Progenitor cell of endocrine pancreas (in vitro differentiated cells): ENCODE data around the gene NEK1. TPM values are rescaled to one million over a fixed set of nuclear protein-coding genes. Genes with fewer than 3 reads are reported as not detected.

Source experiments
- DNase-seq: peaks from one replicate; pipeline ENCODE4 v3.0.0; 2021; ENCODE audit warnings: low spot score; ENCODE audit not compliant: unreplicated experiment
- H3K27ac Mint-ChIP-seq: 2 replicates; pipeline ENCODE4 v1.8.0; 2021; ENCODE audit warnings: mild to moderate bottlenecking, moderate library complexity, mixed read lengths
- H3K27me3 Mint-ChIP-seq: 2 replicates; pipeline ENCODE4 v1.8.0; 2021; ENCODE audit warnings: mixed read lengths
- H3K36me3 Mint-ChIP-seq: 2 replicates; pipeline ENCODE4 v1.8.0; 2022; ENCODE audit warnings: mixed read lengths; ENCODE audit not compliant: insufficient read depth
- H3K4me1 Mint-ChIP-seq: 2 replicates; pipeline ENCODE4 v1.8.0; 2021; ENCODE audit warnings: low read depth, mixed read lengths
- H3K4me3 Mint-ChIP-seq: 2 replicates; pipeline ENCODE4 v1.8.0; 2021; ENCODE audit warnings: low read depth, mild to moderate bottlenecking, moderate library complexity, mixed read lengths
- H3K9me3 Mint-ChIP-seq: 2 replicates; pipeline ENCODE4 v1.8.0; 2021; ENCODE audit warnings: low read depth, mixed read lengths
- CTCF ChIP-seq: fragments of 200-600 bp; sonication (generic); IDR thresholded peaks from one replicate; pipeline ENCODE4 v1.5.0; 2021; ENCODE audit warnings: antibody characterized with exemption, mild to moderate bottlenecking; ENCODE audit not compliant: unreplicated experiment
- total RNA-seq: library from RNA; stranded (reverse); gene quantifications from 2 replicates; pipeline ENCODE4 v1.2.1, GENCODE V29; 2021

The NEK1 gene
- total RNA-seq, 1 donor from 2014 or later, result 15.0 TPM

GRCh38 chr4:169397762-169398161 lies 214.6 kb downstream of the NEK1 start:
- no peak for DNase-seq
- H3K36me3 Mint-ChIP-seq, result peaks cover 2% of the 10 kb centered on the region
- H3K27ac Mint-ChIP-seq, result no peak overlapping the region
- no peaks in the 10 kb centered on the region for H3K4me1 Mint-ChIP-seq
- H3K9me3 Mint-ChIP-seq, result no peaks in the 10 kb centered on the region
- H3K4me3 Mint-ChIP-seq, result no peak overlapping the region
- no peak for TF ChIP-seq CTCF
- no peaks in the 10 kb centered on the region for H3K27me3 Mint-ChIP-seq

GRCh38 chr4:169385376-169385775 lies 227.0 kb downstream of the NEK1 start:
- H3K4me1 Mint-ChIP-seq, result no peaks in the 10 kb centered on the region
- no peak for DNase-seq
- no peak overlapping the region for H3K4me3 Mint-ChIP-seq
- H3K27me3 Mint-ChIP-seq, result no peaks in the 10 kb centered on the region
- no peaks in the 10 kb centered on the region for H3K36me3 Mint-ChIP-seq
- no peak overlapping the region for H3K27ac Mint-ChIP-seq
- peaks cover 14% of the 10 kb centered on the region for H3K9me3 Mint-ChIP-seq
- no peak for TF ChIP-seq CTCF

GRCh38 chr4:169384779-169385178 lies 227.6 kb downstream of the NEK1 start:
- DNase-seq, result no peak
- no peak overlapping the region for H3K27ac Mint-ChIP-seq
- peaks cover 17% of the 10 kb centered on the region for H3K9me3 Mint-ChIP-seq
- H3K4me3 Mint-ChIP-seq, result no peak overlapping the region
- no peaks in the 10 kb centered on the region for H3K36me3 Mint-ChIP-seq
- H3K27me3 Mint-ChIP-seq, result no peaks in the 10 kb centered on the region
- no peak for TF ChIP-seq CTCF
- no peaks in the 10 kb centered on the region for H3K4me1 Mint-ChIP-seq

- Mint-ChIP-seq H3K4me1 (no peaks in the 10 kb centered on the region), H3K9me3 (peaks cover 26% of the 10 kb centered on the region), H3K27me3 (no peaks in the 10 kb centered on the region), H3K4me3 (no peak overlapping the region), H3K36me3 (no peaks in the 10 kb centered on the region), H3K27ac (no peak overlapping the region)
- TF ChIP-seq CTCF, result no peak
- DNase-seq, result no peak
Measured at GRCh38 chr4:169383724-169384123, 228.7 kb downstream of the NEK1 start.

GRCh38 chr4:169379688-169380087 lies 232.7 kb downstream of the NEK1 start:
- no peak for TF ChIP-seq CTCF
- peaks cover 2% of the 10 kb centered on the region for H3K36me3 Mint-ChIP-seq
- H3K4me3 Mint-ChIP-seq, result no peak overlapping the region
- DNase-seq, result no peak
- no peaks in the 10 kb centered on the region for H3K4me1 Mint-ChIP-seq
- no peaks in the 10 kb centered on the region for H3K27me3 Mint-ChIP-seq
- peaks cover 46% of the 10 kb centered on the region for H3K9me3 Mint-ChIP-seq
- H3K27ac Mint-ChIP-seq, result no peak overlapping the region
